Stimulated activated CD4-positive, alpha-beta T cell treated with anti-CD3 and anti-CD28 coated beads, Interleukin-2, amount 100 ng/mL, for 48 hours (primary cell): ENCODE measurements around the gene SMIM24.
"Not testable (repeated sequence)": the region's sequence is repeated elsewhere in the genome, so short reads cannot be mapped to it uniquely, and the experiment has no call there.

Experiments used
- DNase-seq, 2 donors: peaks; one replicate each; pipeline ENCODE4 v3.0.0-alpha.2; 2020

The SMIM24 gene

DNA sequence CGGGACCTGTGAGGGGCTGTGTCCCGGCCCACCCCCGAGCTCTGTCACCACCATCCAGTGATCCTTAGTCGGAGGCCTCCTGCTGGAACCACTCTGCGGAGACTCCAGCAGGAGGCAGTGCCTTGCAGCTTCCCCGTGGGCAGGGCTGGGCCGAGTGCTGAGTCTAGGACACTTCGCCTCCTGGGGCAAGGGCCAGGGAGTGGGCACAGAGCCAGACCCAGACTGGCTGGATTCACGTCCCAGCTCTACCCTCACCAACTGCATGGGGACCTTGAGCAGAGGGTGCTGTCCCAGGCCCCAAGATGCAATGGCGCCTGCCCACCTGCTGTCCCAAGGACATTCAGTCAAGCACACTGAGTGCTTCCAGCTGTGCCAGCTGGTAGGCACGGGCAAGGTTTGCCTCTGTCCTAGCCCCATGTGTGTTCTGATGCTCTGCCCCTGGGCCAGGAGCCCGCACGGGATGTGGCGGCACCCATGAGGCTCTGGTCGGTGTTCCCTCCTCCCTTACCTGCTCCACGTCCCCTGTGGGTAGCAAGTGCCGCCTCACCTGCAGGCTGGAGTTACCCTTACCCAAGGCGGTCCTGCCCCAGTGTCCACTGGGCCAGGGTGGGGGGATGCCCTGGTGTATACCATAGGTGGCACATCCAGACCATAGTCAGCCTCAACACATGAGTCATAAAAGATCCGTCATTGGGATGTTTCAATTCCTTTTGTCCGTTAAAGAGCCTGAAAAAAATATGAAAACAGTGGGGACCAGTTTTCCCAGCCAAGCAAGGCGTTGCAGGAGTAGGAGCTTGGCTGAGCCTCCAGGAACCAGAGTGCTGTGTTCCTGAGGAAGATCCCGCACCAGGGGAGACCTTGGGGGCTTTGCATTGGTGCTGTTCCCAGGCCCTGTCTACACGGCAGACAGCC lies 33.2 kb upstream of the SMIM24 start:
- DNase-seq: no peak

GRCh38 chr19:3512562-3513228 lies 32.4 kb upstream of the SMIM24 start:
- no peak for DNase-seq

DNA sequence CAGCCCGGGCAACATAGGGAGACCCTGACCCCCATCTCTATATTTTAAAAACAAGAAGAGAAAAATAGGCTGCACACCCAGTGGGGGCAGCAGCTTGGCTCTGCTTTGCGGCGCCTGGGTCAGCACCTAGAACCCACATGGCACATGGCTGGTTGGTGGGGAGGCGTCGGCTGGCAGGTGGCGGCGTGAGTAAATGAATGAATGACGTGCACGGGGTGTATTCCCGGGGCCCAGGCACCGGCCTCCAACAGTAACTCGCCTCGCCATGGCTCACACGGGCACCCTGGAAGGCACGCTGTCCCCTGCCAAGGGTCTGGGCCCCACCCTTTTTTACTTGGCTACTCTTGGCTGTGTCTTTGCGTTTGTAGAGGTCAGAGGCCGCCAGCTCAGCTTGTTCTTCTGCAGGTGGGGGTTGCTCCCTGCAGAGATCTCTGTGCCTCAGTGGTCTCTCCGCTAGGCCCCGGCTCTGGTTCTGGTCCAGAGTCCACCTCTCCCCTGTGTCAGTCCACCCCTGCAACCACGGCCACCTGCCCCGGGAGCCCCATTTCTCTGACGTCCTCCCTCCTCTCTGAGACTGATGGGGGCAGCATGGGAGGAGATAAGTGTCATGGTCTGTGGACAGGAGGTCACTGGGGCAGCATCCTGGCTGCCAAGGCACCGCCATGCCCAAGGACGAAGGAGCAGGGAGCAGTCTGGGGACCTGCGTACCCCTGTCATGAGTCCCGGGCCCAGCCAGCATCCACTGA lies 31.4 kb upstream of the SMIM24 start:
- DNase-seq: no peak

DNA sequence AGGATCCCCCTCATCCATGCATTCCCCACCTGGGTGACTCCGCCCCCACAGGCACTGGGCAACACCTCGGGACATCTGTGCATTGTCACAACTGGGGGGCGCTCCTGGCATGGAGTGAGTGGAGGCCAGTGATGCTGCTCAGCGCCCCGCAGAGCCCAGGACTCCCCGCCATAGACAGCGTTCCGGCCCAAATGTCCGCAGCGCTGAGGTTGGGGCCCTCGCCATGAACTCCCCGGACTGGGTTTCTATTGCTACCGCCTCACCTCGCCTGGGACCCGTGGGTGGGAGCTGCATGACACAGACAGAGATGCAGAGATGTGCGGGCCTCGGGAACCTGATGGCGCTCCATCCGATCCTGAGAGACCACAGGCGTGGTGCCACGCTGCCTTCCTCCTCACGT lies 30.4 kb upstream of the SMIM24 start:
- no peak for DNase-seq

DNA sequence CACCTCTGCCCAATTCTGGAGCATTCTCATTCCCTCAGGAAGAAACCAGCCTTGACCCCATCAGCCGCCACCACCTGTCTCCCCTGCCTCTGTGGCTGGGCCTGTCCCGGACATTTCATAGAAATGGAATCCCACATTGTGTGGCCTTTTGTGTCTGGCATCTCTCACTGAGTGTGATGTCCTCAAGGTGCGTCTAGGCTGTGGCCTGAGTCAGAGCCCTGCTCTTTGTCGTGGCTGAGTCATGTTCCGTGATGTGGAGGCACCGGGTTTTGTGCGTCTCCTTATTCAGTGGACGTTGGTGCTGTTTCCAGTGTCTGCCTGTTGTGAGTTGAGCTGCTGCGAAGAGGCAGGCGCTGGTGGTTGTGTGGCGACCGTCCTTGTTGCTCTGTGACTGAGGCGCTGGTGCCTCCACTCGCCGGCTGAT lies 29.3 kb upstream of the SMIM24 start:
- peak in 1 of 2 donors; percentile 24 for DNase-seq

DNA sequence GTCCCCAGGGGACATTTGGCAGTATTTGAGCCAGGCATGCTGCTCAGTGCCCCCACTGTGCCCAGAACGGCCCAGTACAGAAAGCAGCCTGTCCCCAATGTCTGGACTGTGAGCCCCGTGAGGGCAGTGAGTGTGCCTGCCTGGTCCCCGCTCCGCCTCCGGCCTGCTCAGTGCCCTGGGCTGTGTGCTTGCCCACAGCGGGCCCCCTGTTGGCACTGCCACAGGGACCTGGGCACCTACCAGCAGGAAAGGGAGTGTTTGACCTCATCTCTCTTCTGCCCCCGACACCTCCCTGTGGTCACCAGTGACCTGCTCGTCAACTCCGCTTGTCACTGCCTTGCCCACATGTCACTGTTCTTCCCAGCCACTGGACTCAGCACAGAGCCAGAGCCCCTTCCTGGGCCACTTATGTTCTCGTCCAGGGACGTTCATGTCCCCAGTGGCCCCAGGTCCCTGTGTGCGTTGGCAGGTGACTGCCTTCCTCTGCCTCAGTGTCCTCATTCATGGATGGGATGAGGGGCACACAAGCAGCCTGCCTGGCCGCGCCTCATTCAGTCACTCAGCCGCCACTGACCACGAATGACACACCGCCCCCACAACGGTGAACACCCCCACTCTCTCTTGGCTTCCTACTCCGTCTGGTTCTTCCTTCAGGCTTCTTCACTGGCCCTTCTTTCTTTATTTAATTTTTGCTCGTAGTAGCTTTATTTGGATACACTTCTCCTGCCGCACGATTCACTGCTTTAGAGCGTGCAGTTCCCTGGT lies 28.6 kb upstream of the SMIM24 start:
- DNase-seq: no peak

- not testable (repeated sequence) for DNase-seq
These were observed 27.9 kb upstream of the SMIM24 start for GRCh38 chr19:3508121-3508661.

- peak in 1 of 2 donors; percentile 22 for DNase-seq
These were observed 27.2 kb upstream of the SMIM24 start for GRCh38 chr19:3507371-3508120.

DNA sequence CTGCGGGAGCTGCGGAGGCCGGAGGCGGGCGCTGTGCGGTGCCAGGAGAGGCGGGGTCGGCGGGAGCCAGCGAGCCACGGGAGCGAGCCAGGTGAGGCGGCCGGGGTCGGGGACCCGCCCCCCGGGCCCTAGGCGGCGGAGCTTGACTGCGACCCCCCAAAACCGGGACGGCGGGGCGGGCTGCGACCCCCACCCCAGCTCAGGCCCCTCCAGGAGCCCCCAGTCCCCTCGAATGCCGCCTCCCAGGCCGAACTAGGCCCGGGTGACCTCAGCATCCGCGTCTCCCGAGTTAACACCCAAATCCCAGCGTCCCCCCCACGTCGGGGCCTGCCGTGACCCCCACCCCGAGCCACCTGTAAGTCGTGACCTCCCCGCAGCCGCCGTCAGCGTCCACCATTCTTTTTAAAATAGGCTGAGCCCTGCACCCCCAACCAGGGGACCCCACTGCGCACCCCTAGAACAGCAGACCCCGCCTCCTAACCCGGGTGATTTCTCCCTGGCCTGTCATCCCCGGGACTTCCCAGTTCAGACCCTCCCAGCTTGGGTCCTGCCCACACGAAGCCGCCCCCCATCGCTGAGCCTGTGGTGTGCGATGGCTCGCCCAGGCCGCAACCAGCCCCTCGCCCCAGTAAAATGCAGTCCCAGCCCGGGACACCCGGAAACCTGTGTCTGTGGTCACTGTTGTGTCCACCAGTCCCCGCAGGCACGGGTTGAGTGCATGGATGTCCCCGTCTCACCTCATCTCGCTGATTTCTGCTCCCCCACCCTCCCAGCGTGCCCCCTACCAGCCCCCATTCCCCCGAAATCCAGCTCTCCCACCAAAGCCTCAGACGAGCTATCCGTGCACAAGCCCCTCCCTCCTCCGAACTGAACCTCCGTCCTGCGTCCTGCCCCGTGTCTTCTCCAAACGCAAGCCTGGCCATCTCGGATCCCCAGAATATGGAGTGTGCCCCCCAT lies 26.3 kb upstream of the SMIM24 start:
- DNase-seq: peak in 1 of 2 donors; percentile 24

DNA sequence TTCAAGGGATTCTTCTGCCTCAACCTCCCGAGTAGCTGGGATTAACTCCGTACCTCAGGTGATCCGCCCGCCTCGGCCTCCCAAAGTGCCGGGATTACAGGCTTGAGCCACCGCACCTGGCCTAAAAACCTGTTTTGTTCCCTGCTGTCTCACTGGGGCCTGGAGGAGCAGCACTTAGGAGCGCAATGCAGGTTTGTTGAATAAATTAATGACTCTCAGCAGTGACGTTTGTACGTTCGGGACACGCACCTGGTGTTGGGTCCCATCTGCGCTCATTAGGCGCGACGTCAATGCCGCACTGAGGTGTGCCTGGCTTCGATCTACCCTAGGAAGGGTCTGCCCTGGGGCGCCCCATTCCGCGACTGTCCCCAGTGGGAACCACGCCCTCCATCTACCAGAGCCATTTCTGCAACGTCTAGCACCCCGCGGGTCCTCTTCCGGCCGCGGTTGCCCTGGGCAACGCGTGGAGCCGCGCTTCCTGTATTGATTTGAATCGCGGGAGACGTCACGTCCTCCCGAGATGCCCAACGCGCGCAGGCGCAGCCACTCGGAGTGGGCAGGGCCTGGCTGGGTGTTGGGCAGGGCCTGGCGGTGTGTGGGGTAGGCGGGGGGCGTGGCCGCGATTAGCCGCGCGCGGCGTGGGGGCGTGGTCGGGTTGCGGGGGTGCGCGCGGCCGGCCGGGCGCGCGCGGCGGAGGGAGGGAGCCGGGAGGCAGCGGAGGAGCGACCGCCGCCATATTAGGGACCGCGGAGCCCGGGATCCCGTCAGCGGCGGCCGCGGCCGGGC lies 25.5 kb upstream of the SMIM24 start, which contains the start of gene FZR1:
Gene FZR1, plus strand, starts transcription at position 714 of the 786 bp plus-strand sequence. CDS start 16,679 bp downstream, outside the sequence.
- peak; percentile 99 to 100 for DNase-seq

DNA sequence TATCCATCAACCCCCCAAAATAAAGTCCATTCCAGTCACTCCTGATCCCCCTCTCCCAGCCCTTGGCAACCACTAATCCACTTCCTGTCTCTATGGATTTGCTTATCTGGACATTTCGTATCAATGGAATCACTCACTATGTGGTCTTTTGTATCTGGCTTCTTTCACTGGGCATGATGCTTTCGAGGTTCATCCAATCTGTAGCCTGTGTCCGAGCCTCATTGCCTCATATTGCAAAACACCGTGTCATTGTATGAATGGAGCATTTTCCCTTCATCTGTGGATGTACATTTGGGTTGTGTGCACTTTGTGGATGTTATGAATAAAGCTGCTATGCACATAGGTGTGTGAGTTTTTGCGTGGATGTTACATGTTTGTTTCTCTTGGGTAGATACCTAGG lies 24.4 kb upstream of the SMIM24 start:
- no peak for DNase-seq

GRCh38 chr19:3503036-3503572 lies 22.8 kb upstream of the SMIM24 start:
- DNase-seq: no peak

GRCh38 chr19:3501780-3502179 lies 21.5 kb upstream of the SMIM24 start:
- DNase-seq: no peak

DNA sequence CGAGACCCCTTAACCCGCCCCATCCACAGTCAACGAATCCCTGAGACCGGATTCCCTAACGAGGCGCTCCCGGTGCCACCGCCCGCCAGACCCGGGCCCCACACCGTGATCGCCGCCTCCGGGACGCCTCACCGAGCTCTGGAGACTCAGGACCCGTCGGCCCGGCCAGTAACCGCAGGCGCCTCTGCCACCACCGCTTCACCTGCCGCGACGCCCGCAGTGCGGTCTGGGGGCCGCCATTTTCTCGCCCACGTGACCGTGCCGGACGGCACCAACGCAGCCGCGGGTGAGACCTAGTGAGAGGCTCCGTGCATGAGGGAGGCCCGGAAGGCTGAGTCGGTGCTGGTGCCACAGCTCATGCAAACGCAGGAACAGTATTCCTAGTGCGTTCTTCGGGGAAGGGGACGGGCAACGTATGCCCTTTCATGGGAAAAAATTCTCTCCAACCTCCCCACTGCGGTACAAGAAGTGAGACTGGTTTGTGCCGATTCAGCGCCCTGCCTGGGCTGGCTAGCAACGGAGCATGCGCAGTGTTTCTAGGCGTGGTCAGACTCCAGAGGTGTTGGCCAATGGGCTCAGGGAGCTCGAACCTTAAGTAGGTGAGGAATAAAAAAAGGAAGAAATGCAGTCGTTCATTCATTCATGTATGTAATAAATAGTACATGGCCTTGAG lies 20.2 kb upstream of the SMIM24 start, which contains the start of gene DOHH:
Gene DOHH, minus strand, starts transcription at position 246 of the 673 bp plus-strand sequence. CDS start 3,860 bp downstream, outside the sequence.
- peak; percentile 92 to 94 for DNase-seq

- no peak for DNase-seq
These were observed 19.6 kb upstream of the SMIM24 start for GRCh38 chr19:3499738-3500428.

DNA sequence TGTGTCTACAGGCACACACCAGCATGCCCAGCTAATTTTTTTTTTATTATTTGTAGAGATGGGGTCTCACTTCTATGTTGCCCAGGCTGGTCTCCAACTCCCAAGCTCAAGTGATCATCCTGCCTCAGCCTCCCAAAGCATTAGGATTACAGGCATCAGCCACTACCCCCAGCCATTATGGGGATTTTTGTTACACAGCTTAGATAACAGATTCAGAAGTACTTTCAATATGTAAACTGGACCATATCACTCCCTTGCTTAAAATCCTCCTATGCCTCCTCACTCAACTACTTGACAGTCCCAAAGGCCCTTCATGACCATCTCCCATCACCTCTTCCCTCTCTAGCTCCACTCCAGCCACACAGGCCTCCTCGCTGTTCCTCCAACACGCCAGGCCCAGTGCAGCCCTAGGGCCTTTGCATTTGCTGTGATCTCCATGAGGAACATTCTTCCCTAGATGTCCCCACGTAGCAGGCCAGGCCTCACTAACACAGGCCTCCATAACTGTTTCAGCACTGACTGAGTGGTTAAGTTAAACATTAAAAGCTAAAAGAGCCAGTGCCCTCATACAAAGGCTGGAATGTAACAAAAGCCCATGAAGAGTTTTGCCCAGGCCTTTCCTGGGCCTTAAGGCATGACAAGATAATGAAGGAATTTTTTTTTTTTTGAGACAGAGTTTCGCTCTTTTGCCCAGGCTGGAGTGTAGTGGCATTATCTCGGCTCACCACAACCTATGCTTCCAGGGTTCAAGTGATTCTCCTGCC lies 17.6 kb upstream of the SMIM24 start:
- DNase-seq: no peak
